ENCODE data around the gene PGM2. TPM values are rescaled to one million over a fixed set of nuclear protein-coding genes. Genes with fewer than 3 reads are reported as not detected.
A peak's percentile ranks its signal among the peaks of the same experiment; 100 is the strongest.

The PGM2 gene
- total and polyA plus RNA-seq, 4 donors, result 4.0 to 11.9 (median 7.9) TPM

DNA sequence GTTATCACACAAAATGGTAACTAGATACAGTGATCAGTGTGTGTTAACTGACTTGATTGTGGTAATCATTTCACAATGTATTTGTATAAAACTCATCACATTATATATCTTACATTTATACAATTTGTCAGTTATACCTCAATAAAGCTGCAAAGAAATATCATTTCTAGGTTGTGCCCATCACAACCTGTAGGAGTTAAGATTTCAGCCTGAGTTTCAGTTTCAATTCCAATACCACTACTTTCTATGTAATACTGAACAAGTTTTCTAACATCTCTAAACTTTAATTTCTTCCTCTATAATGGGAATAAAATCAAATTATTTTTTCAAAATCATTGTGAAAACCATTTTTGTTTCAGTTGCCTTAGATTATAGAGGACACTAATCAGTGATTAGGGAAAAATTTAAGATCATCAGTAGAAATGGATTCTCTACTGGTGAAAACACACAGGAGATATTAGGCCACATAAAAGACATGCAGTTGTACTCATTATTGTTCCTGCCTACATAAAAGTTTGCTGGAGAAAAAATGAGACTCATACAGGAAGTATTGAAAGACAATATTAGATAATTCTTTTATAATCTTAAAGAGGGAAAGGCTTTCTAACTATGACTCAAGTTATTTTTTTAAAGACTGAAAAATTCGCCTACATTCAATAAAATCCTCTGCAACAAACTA lies 46.0 kb downstream of the PGM2 start:
- Histone ChIP-seq H3K36me3 (ENCODE audit: control insufficient read depth in 4 of 4, insufficient read depth in 3 of 4, low read depth in 1 of 4, low read length in 3 of 4) (no peaks in the 10 kb centered on the region), H3K4me3 (ENCODE audit: low read depth in 1 of 3, low read length in 3 of 3) (no peak overlapping the region), H3K27ac (ENCODE audit: low read depth in 1 of 2, low read length in 2 of 2) (no peak overlapping the region), H3K9me3 (ENCODE audit: control insufficient read depth in 4 of 4, low read length in 3 of 4) (no peaks in the 10 kb centered on the region), H3K9ac (ENCODE audit: low read depth in 1 of 2, low read length in 2 of 2) (no peak overlapping the region), H3K27me3 (ENCODE audit: control insufficient read depth in 4 of 4, insufficient read depth in 4 of 4, low read length in 3 of 4) (no peaks in the 10 kb centered on the region), H3K4me1 (ENCODE audit: control insufficient read depth in 4 of 4, insufficient read depth in 4 of 4, low read length in 3 of 4) (peaks cover 0 to 11% (median 4%) of the 10 kb centered on the region in 4 donors)
- TF ChIP-seq TAF1 (conservative IDR thresholded peaks at IDR 0.05) (no peak), NR2F2 (IDR thresholded peaks at IDR 0.05) (no peak), JUND (IDR thresholded peaks at IDR 0.05) (no peak), FOXA2 (IDR thresholded peaks at IDR 0.05) (no peak), SP1 (IDR thresholded peaks at IDR 0.05) (no peak), CTCF (IDR thresholded peaks at IDR 0.05; ENCODE audit: low read depth, low read length, missing input control) (no peak), EGR1 (IDR thresholded peaks at IDR 0.05; ENCODE audit: low read depth in 2 of 2) (no peak), RAD21 (IDR thresholded peaks at IDR 0.05) (no peak), RXRA (IDR thresholded peaks at IDR 0.05) (no peak), HNF4G (IDR thresholded peaks at IDR 0.05) (no peak), HNF4A (conservative IDR thresholded peaks at IDR 0.05) (no peak), FOXA1 (IDR thresholded peaks at IDR 0.05) (no peak), REST (IDR thresholded peaks at IDR 0.05) (no peak), YY1 (IDR thresholded peaks at IDR 0.05) (no peak)
- TF ChIP-seq, protein P1, sequence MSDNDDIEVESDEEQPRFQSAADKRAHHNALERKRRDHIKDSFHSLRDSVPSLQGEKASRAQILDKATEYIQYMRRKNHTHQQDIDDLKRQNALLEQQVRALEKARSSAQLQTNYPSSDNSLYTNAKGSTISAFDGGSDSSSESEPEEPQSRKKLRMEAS (IDR thresholded peaks at IDR 0.05), result no peak
- WGBS, result 82% methylated on average over 1 of the region's 1 CpG
- DNase-seq (ENCODE audit: low spot score), result no peak

DNA sequence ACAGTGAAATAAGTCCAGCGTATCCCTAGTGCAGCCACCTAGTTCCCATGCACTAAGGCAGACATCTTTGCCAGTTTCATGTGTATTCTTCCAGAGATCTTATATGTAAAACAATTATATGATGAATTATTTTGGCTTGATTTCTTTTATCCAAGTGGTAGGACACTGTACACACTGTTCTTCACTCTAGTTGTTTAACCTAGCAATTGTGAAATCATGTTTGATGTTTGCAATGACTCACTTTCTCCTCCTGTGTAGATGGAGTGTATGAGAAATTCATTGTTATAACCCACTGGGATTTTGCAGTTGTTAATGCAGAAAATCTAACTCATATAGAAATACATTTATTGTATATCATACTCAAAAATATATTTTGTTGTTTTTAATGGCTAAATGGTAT lies 46.9 kb downstream of the PGM2 start:
- Histone ChIP-seq H3K36me3 (ENCODE audit: control insufficient read depth in 4 of 4, insufficient read depth in 3 of 4, low read depth in 1 of 4, low read length in 3 of 4) (no peaks in the 10 kb centered on the region), H3K9ac (ENCODE audit: low read depth in 1 of 2, low read length in 2 of 2) (no peak overlapping the region), H3K4me1 (ENCODE audit: control insufficient read depth in 4 of 4, insufficient read depth in 4 of 4, low read length in 3 of 4) (peaks cover 0 to 11% (median 4%) of the 10 kb centered on the region in 4 donors), H3K4me3 (ENCODE audit: low read depth in 1 of 3, low read length in 3 of 3) (no peak overlapping the region), H3K27ac (ENCODE audit: low read depth in 1 of 2, low read length in 2 of 2) (no peak overlapping the region), H3K9me3 (ENCODE audit: control insufficient read depth in 4 of 4, low read length in 3 of 4) (no peaks in the 10 kb centered on the region), H3K27me3 (ENCODE audit: control insufficient read depth in 4 of 4, insufficient read depth in 4 of 4, low read length in 3 of 4) (no peaks in the 10 kb centered on the region)
- no peak for DNase-seq (ENCODE audit: low spot score)
- WGBS, result 75% methylated on average over 1 of the region's 1 CpG
- TF ChIP-seq JUND (IDR thresholded peaks at IDR 0.05), result peak; percentile 98 to 100
- no peak for TF ChIP-seq NR2F2 (IDR thresholded peaks at IDR 0.05)
- no peak for TF ChIP-seq GABPA (IDR thresholded peaks at IDR 0.05 in 1 of 2, conservative IDR thresholded peaks at IDR 0.05 in 1 of 2)
- TF ChIP-seq, protein P2, sequence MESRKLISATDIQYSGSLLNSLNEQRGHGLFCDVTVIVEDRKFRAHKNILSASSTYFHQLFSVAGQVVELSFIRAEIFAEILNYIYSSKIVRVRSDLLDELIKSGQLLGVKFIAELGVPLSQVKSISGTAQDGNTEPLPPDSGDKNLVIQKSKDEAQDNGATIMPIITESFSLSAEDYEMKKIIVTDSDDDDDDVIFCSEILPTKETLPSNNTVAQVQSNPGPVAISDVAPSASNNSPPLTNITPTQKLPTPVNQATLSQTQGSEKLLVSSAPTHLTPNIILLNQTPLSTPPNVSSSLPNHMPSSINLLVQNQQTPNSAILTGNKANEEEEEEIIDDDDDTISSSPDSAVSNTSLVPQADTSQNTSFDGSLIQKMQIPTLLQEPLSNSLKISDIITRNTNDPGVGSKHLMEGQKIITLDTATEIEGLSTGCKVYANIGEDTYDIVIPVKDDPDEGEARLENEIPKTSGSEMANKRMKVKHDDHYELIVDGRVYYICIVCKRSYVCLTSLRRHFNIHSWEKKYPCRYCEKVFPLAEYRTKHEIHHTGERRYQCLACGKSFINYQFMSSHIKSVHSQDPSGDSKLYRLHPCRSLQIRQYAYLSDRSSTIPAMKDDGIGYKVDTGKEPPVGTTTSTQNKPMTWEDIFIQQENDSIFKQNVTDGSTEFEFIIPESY (IDR thresholded peaks at IDR 0.05), result no peak
- TF ChIP-seq, protein P3, sequence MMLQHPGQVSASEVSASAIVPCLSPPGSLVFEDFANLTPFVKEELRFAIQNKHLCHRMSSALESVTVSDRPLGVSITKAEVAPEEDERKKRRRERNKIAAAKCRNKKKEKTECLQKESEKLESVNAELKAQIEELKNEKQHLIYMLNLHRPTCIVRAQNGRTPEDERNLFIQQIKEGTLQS (IDR thresholded peaks at IDR 0.05), result peak; percentile 89
- TF ChIP-seq, protein P1 (IDR thresholded peaks at IDR 0.05), result peak; percentile 22
- no peak for TF ChIP-seq TAF1 (conservative IDR thresholded peaks at IDR 0.05)
- peak in 1 of 2 donors; percentile 88 for TF ChIP-seq EGR1 (IDR thresholded peaks at IDR 0.05; ENCODE audit: low read depth in 2 of 2)
- TF ChIP-seq FOXA2 (IDR thresholded peaks at IDR 0.05), result peak; percentile 63
- peak; percentile 46 for TF ChIP-seq YY1 (IDR thresholded peaks at IDR 0.05)
- no peak for TF ChIP-seq CTCF (IDR thresholded peaks at IDR 0.05; ENCODE audit: low read depth, low read length, missing input control)
- no peak for TF ChIP-seq HNF4G (IDR thresholded peaks at IDR 0.05)
- TF ChIP-seq RXRA (IDR thresholded peaks at IDR 0.05), result peak; percentile 17 to 66
- TF ChIP-seq SP1 (IDR thresholded peaks at IDR 0.05), result no peak
- TF ChIP-seq RAD21 (IDR thresholded peaks at IDR 0.05), result peak; percentile 11 to 28

All from liver (tissue), 9 donors.